CD4-positive, CD25-positive, alpha-beta regulatory T cell (primary cell): ENCODE results near the gene SMC5. TPM values are rescaled to one million over a fixed set of nuclear protein-coding genes. Genes with fewer than 3 reads are reported as not detected.
"Not testable (repeated sequence)": the region's sequence is repeated elsewhere in the genome, so short reads cannot be mapped to it uniquely, and the experiment has no call there.

ENCODE experiments used
- ATAC-seq, 2 donors: fragments of 150-1000 bp; cut with Tn5 transposase; one replicate each; pipeline ENCODE4 v1.10.0; 2021; ENCODE audit warnings: low read depth in 2 of 2, moderate number of reproducible peaks in 2 of 2, moderate library complexity in 1 of 2
- DNase-seq, 3 donors: peaks; one replicate each; pipeline versions ENCODE4 v3.0.0 to v3.0.0-alpha.2; 2012 to 2022; ENCODE audit warnings: mixed read lengths in 1 of 3
- H3K27ac ChIP-seq: one replicate; pipeline ENCODE4 v1.7.0; 2013; ENCODE audit warnings: mild to moderate bottlenecking, low read length; ENCODE audit not compliant: insufficient read depth, poor library complexity, severe bottlenecking
- H3K27me3 ChIP-seq: one replicate; pipeline ENCODE4 v1.7.0; 2013; ENCODE audit warnings: low read length; ENCODE audit not compliant: control insufficient read depth, insufficient read depth
- H3K36me3 ChIP-seq: one replicate; pipeline ENCODE4 v1.7.0; 2013; ENCODE audit warnings: mild to moderate bottlenecking, low read length, moderate library complexity; ENCODE audit not compliant: control insufficient read depth, insufficient read depth
- H3K4me1 ChIP-seq: 2 replicates; pipeline ENCODE4 v1.7.0; 2013; ENCODE audit warnings: mild to moderate bottlenecking, low read length; ENCODE audit not compliant: insufficient read depth, control insufficient read depth, poor library complexity, severe bottlenecking
- H3K4me3 ChIP-seq: one replicate; pipeline ENCODE4 v1.7.0; 2013; ENCODE audit warnings: low read depth, mild to moderate bottlenecking, low read length, moderate library complexity
- H3K9me3 ChIP-seq, 2 experiments: 1 replicate in 1 of 2; 2 replicates in 1 of 2; pipeline ENCODE4 v1.7.0; 2013; ENCODE audit warnings: low read length in 2 of 2, mild to moderate bottlenecking in 1 of 2, moderate library complexity in 1 of 2; ENCODE audit not compliant: control insufficient read depth in 2 of 2
- H3K27ac Mint-ChIP-seq, 3 donors: one replicate each; pipeline ENCODE4 v1.8.0; 2020 to 2022; ENCODE audit warnings: mild to moderate bottlenecking in 3 of 3, mixed read lengths in 3 of 3, moderate library complexity in 2 of 3
- H3K27me3 Mint-ChIP-seq: one replicate; pipeline ENCODE4 v1.8.0; 2022; ENCODE audit warnings: mild to moderate bottlenecking, mixed read lengths
- H3K36me3 Mint-ChIP-seq: one replicate; pipeline ENCODE4 v1.8.0; 2020; ENCODE audit warnings: mixed read lengths
- H3K4me1 Mint-ChIP-seq, 4 donors: one replicate each; pipeline ENCODE4 v1.8.0; 2020 to 2022; ENCODE audit warnings: mixed read lengths in 4 of 4, mild to moderate bottlenecking in 1 of 4
- H3K4me3 Mint-ChIP-seq, 4 donors: one replicate each; pipeline ENCODE4 v1.8.0; 2020 to 2022; ENCODE audit warnings: mild to moderate bottlenecking in 4 of 4, mixed read lengths in 4 of 4, moderate library complexity in 3 of 4
- H3K9me3 Mint-ChIP-seq, 7 donors: one replicate each; pipeline ENCODE4 v1.8.0; 2020 to 2022; ENCODE audit warnings: mixed read lengths in 7 of 7, mild to moderate bottlenecking in 3 of 7, moderate library complexity in 2 of 7
- polyA plus RNA-seq, 4 donors: library from polyadenylated mRNA; unstranded; fragments of 300-500 nt; fragmentation: Illumina TruSeq; gene quantifications; one replicate each; pipeline ENCODE4 v1.2.3, GENCODE V29; 2021
- total RNA-seq: library from RNA; stranded (reverse); gene quantifications from one replicate; pipeline ENCODE4 v1.2.3, GENCODE V29; 2022

The SMC5 gene
- total and polyA plus RNA-seq, 5 donors from 2014 or later = 12.5 to 37.1 (median 17.6) TPM

DNA sequence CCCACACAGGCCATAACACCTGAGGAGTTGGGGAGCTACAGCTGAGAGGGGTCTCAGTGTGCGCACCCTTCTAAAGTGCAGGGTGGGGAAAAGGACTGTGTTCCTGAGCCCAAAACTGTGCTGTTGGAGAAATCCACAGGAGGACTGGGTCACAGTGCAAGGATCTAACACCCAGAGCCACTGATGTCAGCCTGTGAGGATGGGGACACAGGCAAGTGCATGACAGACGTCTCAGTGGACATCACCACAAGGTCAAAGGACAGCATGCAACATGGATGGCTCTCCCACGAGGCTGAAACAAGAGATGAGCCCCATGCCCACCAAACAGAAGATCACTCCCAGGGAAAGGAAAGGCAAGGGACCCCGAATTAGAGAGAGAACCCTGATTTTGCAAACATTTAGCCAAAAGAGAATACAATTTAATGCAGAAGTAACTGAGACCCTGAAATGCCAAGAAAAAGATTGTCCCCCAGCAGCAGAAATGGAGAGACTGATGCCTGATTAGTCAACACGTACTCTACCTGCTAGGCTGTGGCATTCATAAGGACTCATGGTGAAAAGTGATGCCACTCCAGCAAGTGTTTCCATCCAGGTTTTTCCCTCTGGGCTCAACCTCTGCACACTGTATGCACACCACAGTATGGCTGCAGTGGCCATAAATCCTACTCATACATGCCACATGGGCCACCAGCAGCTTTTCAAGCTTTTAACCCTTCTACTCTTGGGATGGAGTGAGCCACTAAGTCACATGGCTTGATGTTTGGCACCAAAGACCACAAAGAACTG is 141.5 kb downstream of the SMC5 start:
- Histone ChIP-seq H3K9me3 (no peaks in the 10 kb centered on the region), H3K4me3 (no peak overlapping the region), H3K27me3 (no peaks in the 10 kb centered on the region), H3K27ac (no peak overlapping the region), H3K36me3 (no peaks in the 10 kb centered on the region), H3K4me1 (peaks cover 55% of the 10 kb centered on the region)
- Mint-ChIP-seq H3K36me3 (no peaks in the 10 kb centered on the region), H3K4me3 (peak overlapping the region in 2 of 4 donors; percentile 4 to 47), H3K27ac (peak overlapping the region; percentile 2 to 76 (median 56)), H3K4me1 (peaks cover 18 to 82% (median 62%) of the 10 kb centered on the region in 4 donors), H3K9me3 (no peaks in the 10 kb centered on the region), H3K27me3 (no peaks in the 10 kb centered on the region)
- DNase-seq = no peak
- no peak for ATAC-seq

DNA sequence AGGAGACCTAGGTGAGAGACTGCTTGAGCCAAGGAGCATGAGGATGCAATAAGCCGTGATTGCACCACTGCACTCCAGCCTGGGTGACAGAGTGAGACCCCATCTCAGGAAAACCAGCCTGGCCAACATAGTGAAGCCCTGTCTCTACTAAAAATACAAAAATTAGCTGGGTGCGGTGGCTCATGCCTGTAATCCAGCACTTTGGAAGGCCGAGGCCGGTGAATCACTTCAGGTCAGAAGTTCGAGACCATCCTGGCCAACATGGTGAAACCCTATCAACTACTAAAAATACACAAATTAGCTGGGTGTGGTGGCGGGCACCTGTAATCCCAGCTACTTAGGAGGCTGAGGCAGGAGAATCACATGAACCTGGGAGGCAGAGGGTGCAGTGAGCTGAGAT is 142.5 kb downstream of the SMC5 start:
- H3K27me3 Mint-ChIP-seq, H3K9me3 ChIP-seq, H3K4me3 Mint-ChIP-seq, H3K27me3 ChIP-seq, H3K4me3 ChIP-seq, H3K36me3 ChIP-seq, DNase-seq, ATAC-seq, H3K36me3 Mint-ChIP-seq, H3K9me3 Mint-ChIP-seq, H3K27ac ChIP-seq: not testable (repeated sequence)
- H3K4me1 ChIP-seq = peaks cover 57% of the 10 kb centered on the region
- H3K27ac Mint-ChIP-seq = peak overlapping the region in 1 of 3 donors; percentile 56
- H3K4me1 Mint-ChIP-seq = peaks cover 18 to 88% (median 68%) of the 10 kb centered on the region in 4 donors

DNA sequence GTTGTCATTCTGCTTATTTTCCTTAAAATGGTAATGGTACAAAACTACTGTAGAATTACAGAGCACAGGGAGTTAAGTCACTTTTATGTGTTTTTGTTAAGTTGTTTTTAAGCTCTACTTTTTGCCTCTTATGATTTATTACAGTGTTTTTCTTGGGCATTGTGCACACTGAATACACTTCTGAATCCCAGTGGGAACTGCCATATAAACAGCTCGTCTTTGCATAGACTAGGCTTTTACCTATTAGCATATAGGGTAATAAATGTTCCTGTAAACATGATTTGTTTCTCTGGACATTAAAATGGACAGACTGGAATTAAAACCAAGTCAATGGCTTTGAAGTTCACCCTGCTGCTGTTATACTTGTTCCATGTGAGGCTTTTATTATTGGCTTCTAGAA is 143.4 kb downstream of the SMC5 start:
- no peak for ATAC-seq
- H3K27me3 Mint-ChIP-seq = no peaks in the 10 kb centered on the region
- no peak for DNase-seq
- no peaks in the 10 kb centered on the region for H3K9me3 Mint-ChIP-seq
- Histone ChIP-seq H3K27me3 (no peaks in the 10 kb centered on the region), H3K4me1 (peaks cover 57% of the 10 kb centered on the region), H3K27ac (no peak overlapping the region), H3K36me3 (no peaks in the 10 kb centered on the region), H3K4me3 (no peak overlapping the region), H3K9me3 (no peaks in the 10 kb centered on the region)
- peak overlapping the region in 1 of 4 donors; percentile 34 for H3K4me3 Mint-ChIP-seq
- H3K27ac Mint-ChIP-seq = peak overlapping the region in 1 of 3 donors; percentile 12
- H3K36me3 Mint-ChIP-seq = no peaks in the 10 kb centered on the region
- H3K4me1 Mint-ChIP-seq = peaks cover 17 to 90% (median 74%) of the 10 kb centered on the region in 4 donors

DNA sequence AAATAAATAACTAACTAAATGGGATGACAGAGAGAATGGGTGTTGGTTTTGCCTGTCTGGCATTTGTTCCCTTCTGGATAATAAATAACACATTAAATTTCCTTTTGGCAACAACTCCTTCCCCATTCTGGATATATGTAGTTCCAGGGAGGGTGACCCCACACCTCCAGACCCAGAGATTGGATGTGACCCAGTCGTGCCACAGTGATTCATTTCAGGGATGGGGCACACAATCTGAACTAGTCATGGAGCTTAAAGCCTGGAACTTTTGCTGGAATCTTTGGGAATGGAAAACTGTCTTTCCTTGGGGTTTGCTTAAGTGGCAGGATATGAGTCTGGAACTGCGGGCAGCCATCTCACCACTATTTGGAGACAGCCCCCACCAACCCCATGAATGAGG is 144.4 kb downstream of the SMC5 start:
- Histone ChIP-seq H3K4me1 (peaks cover 54% of the 10 kb centered on the region), H3K27ac (no peak overlapping the region), H3K4me3 (no peak overlapping the region), H3K36me3 (no peaks in the 10 kb centered on the region), H3K27me3 (no peaks in the 10 kb centered on the region), H3K9me3 (no peaks in the 10 kb centered on the region)
- peaks cover 13 to 90% (median 74%) of the 10 kb centered on the region in 4 donors for H3K4me1 Mint-ChIP-seq
- peak overlapping the region in 2 of 4 donors; percentile 19 to 35 for H3K4me3 Mint-ChIP-seq
- ATAC-seq = no peak
- no peaks in the 10 kb centered on the region for H3K27me3 Mint-ChIP-seq
- DNase-seq = no peak
- H3K9me3 Mint-ChIP-seq = no peaks in the 10 kb centered on the region
- no peaks in the 10 kb centered on the region for H3K36me3 Mint-ChIP-seq
- peak overlapping the region in 2 of 3 donors; percentile 18 to 71 for H3K27ac Mint-ChIP-seq

DNA sequence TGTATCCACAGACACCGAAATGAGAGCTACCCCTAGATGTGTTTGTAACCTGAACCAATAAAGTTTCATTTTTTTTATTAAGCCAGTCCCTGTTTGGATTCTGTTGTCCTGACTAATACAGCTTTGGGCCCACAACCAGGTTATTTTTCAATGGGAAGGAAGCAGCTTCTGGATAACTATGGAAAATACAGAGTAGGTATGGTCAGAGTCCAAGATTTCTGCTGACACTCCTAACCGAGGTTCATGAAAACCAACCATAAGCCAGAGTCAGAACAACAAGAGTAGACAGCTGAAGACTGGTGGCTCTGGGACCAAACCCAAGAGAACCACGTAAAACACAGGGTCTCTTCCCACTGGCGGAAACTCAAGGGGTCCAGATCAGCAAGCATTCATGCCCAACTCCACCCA is 144.8 kb downstream of the SMC5 start:
- Histone ChIP-seq H3K27me3 (no peaks in the 10 kb centered on the region), H3K27ac (no peak overlapping the region), H3K4me1 (peaks cover 49% of the 10 kb centered on the region), H3K4me3 (no peak overlapping the region), H3K36me3 (peaks cover 2% of the 10 kb centered on the region), H3K9me3 (no peaks in the 10 kb centered on the region)
- Mint-ChIP-seq H3K27me3 (no peaks in the 10 kb centered on the region), H3K4me1 (peaks cover 12 to 90% (median 77%) of the 10 kb centered on the region in 4 donors), H3K9me3 (no peaks in the 10 kb centered on the region), H3K27ac (peak overlapping the region in 2 of 3 donors; percentile 18 to 71), H3K36me3 (no peaks in the 10 kb centered on the region), H3K4me3 (peak overlapping the region in 1 of 4 donors; percentile 19)
- DNase-seq = no peak
- no peak for ATAC-seq

DNA sequence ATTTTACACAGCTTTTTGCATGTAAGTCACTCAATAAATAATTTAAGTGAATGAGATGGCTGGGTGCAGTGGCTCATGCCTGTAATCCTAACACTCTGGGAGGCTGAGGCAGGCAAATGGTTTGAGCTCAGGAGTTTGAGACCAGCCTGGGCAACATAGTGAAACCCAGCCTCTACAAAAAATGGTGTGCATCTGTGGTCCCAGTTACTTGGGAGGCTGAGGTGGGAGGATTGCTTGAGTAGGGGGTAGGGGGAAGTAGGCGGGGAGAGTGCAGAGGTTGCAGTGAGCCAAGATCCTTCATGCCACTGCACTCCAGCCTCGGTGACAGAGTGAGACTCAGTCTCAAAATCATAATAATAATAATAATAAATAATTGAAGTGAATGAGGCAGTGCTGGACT is 145.5 kb downstream of the SMC5 start:
- DNase-seq = no peak

More for the DNA sequence above, 145.5 kb downstream of the SMC5 start:
- Mint-ChIP-seq H3K27ac (no peak overlapping the region), H3K4me1 (peaks cover 12 to 86% (median 72%) of the 10 kb centered on the region in 4 donors), H3K9me3 (no peaks in the 10 kb centered on the region), H3K36me3 (no peaks in the 10 kb centered on the region), H3K4me3 (peak overlapping the region in 1 of 4 donors; percentile 19), H3K27me3 (no peaks in the 10 kb centered on the region)
- no peak for ATAC-seq
- no peaks in the 10 kb centered on the region for H3K9me3 ChIP-seq
- no peak overlapping the region for H3K4me3 ChIP-seq
- H3K36me3 ChIP-seq = peaks cover 2% of the 10 kb centered on the region
- peaks cover 45% of the 10 kb centered on the region for H3K4me1 ChIP-seq
- H3K27ac ChIP-seq = no peak overlapping the region
- no peaks in the 10 kb centered on the region for H3K27me3 ChIP-seq

Other genes with a start within 250 kb of the SMC5 start
- gene MAMDC2, start 215.1 kb upstream of the SMC5 start, total RNA-seq = 0.10 TPM
- not detected for gene MAMDC2, start 215.1 kb upstream of the SMC5 start, polyA plus RNA-seq
- gene KLF9, start 155.7 kb downstream of the SMC5 start, total RNA-seq = 86.7 TPM
- 1 to 10 TPM; 1.4 to 3.7 (median 3.0) TPM for gene KLF9, start 155.7 kb downstream of the SMC5 start, polyA plus RNA-seq